ENCODE measurements around the gene PABPN1L. TPM values are rescaled to one million over a fixed set of nuclear protein-coding genes. Genes with fewer than 3 reads are reported as not detected.

The PABPN1L gene
- total and polyA plus RNA-seq, 2 experiments from 2014 or later = not detected

- TF ChIP-seq ZNF462 (CRISPR knock-in tag; IDR thresholded peaks at IDR 0.05) = no peak
Measured at GRCh38 chr16:88833086-88833485, 33.4 kb downstream of the PABPN1L start (continued).

GRCh38 chr16:88831838-88832237 is 34.6 kb downstream of the PABPN1L start:
- Mint-ChIP-seq H3K4me1 (no peaks in the 10 kb centered on the region), H3K36me3 (ENCODE audit: low read depth) (no peaks in the 10 kb centered on the region; the same call in 2 of the 3 replicates), H3K4me3 (no peak overlapping the region), H3K27ac (no peak overlapping the region), H3K9me3 (no peaks in the 10 kb centered on the region), H3K27me3 (ENCODE audit: insufficient read depth, low read depth, poor library complexity) (peaks cover 7% of the 10 kb centered on the region)
- no peak overlapping the region for H3K4me3 ChIP-seq
- ATAC-seq = peak; percentile 60
- no peak overlapping the region for H2AFZ ChIP-seq
- no peak overlapping the region for H3K27ac ChIP-seq (ENCODE audit: low read depth)
- no peaks in the 10 kb centered on the region for H3K4me1 ChIP-seq (ENCODE audit: insufficient read depth)
- no peaks in the 10 kb centered on the region for H3K9me2 ChIP-seq (ENCODE audit: insufficient read depth)
- H4K20me1 ChIP-seq (replicated peaks; ENCODE audit: insufficient read depth) = no peaks in the 10 kb centered on the region
- TF ChIP-seq ZNF462 (CRISPR knock-in tag; IDR thresholded peaks at IDR 0.05) (no peak), CTCF (conservative IDR thresholded peaks at IDR 0.05; ENCODE audit: low read depth in 2 of 2) (peak in 1 of 2 experiments; percentile 15; a peak in 1 of 4 replicates)
- H3K36me3 ChIP-seq (ENCODE audit: insufficient read depth) = no peaks in the 10 kb centered on the region
- H3F3A ChIP-seq (replicated peaks; ENCODE audit: low read depth) = no peaks in the 10 kb centered on the region
- H3K79me2 ChIP-seq (replicated peaks; ENCODE audit: insufficient read depth) = no peaks in the 10 kb centered on the region
- H3K4me2 ChIP-seq = no peak overlapping the region
- DNase-seq (ENCODE audit: low spot score) = no peak
- no peaks in the 10 kb centered on the region for H3K27me3 ChIP-seq (ENCODE audit: insufficient read depth)

All from GM23338 (cell line).